NOMO-1 treated with dmso at 0.1 percent for 144 hours (cell line): ENCODE measurements around the gene ATP6V1E1.

Experiments used
- DNase-seq: peaks from one replicate; lab custom pipeline; 2025; ENCODE audit not compliant: unreplicated experiment; lab: John Stamatoyannopoulos, UW

The ATP6V1E1 gene

DNA sequence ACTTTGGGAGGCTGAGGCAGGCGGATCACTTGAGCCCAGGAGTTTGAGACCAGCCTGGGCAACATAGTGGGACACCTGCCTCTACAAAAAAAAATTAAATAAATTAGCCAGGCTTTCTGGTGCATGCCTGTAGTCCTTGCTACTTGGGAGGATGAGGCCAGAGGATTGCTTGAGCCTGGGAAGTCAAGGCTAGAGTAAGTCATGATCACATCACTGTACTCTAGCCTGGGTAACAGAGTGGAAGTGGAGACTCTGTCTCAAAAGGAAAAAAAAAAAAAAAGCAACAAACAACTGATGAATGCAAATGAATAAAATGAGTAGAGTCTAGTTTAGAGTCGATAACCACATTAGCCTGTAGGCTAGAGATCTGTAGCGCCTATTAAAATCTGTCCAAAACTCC is 6.1 kb upstream of the ATP6V1E1 start:
- no peak for DNase-seq

DNA sequence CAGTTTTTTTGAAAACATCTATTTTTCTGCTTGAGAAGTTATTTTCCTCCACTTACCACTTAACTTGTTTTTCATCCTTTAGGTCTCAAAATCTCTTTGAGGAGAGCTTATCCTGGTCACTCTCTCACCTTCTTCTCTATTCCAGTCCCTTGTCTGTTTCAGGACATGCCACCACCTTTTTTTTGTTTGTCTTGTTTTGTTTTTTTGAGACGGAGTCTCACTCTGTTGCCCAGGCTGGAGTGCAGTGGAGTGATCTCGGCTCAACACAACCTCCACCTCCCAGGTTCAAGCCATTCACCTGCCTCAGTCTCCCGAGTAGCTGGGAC is 5.4 kb upstream of the ATP6V1E1 start:
- no peak for DNase-seq

DNA sequence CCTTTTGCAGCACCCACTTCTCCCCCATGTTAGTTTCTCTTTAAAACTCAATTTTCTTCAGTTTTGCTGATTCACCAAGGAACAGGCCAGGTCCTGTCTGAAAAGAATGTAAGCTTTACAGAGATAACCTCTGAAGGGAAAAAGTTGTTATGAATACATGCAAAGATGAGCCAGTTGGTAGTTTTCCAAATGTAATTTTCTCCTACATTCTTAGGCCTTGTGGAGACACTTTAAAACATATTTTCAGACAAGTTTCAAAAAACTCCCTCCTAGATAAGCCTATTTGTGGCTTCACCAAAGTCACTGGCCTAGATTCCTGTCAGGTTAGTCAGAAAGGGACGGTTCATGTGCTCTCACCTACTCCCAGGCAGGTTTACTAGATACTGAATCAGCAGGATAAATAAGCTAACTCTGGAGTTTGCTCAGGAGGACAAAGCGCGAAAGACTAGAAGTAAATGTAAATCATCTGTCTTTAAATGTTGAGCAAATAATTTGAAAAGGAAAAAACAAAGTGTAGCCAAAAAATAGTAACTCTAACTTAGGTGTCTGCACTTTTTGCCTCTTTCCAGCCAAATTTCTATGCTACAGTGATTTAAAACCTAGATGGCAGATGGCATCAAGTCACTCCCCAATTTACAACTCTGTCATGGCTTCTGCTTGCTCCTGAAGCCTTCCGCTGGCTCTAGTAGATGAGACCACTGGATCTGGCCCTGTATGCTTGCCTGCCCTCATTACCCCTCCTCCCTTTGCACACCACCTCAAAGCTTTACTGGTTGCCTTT is 4.9 kb upstream of the ATP6V1E1 start:
- no peak for DNase-seq

DNA sequence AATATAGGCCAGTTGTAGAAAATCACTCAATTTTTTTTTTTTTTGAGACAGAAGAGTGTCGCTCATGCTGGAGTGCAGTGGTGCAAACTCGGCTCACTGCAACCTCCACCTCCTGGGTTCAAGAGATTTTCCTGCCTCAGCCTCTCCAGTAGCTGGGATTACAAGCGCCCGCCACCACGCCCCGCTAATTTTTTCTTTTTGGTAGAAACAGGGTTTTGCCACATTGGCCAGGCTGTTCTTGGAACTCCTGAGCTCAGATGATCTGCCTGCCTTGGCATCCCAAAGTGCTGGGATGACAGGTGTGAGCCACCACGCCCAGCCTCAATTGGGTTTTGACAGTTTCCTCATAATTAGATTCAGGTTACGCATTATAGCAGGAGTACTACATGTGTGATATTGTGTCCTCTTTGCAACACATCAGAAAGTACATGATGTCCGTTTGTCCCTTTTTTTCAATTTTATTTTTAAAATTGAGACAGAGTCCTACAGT is 2.6 kb upstream of the ATP6V1E1 start:
- DNase-seq: no peak

DNA sequence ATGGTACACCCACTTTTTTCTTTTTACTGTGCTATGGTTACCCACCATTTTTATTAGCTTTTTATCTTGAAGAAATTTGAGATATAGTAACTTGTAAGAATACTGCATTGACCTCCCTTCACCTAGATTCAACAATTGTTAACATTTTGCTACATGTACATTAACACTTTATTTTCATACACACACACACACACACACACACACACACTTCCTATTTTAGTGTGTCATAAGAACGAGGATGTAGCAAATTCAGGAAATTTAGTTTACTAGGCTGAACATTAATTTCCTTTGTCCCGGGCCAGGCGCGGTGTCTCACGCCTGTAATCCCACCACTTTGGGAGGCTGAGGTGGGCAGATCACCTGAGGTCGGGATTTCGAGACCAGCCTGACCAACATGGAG is 1.1 kb upstream of the ATP6V1E1 start:
- no peak for DNase-seq

DNA sequence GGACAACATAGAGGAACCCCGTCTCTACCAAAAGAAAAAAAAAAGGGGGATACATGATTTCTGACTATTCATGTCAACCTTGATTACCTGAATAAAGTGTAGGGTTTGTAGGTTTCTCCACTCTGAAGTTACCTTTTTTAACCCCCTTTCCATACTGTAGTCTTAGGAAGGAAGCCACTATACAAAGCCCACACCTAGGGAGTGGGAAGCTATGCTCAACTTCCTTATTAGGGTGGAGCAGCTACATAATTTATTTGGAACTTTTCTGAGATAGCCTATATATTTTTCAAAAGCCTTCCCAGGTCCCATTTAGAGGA is 582 bp upstream of the ATP6V1E1 start:
- no peak for DNase-seq

DNA sequence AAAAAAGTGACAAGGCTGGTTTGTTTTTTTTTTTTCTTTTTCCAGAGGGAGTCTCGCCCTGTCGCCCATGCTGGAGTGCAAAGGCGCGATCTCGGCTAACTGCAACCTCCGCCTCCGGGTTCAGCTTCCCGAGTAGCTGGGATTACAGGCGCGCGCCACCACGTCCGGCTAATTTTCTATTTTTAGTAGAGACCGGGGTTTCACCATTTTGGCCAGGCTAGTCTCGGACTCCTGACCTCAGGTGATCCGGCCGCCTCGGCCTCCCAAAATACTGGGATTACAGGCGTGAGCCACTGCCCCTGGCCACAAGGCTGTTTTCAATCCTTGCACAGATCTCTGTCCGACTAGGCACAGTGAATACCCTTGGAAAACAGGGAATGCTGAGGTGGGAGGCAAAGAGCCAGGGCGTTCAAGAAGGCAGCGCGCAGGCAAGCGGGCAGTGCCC is 566 bp downstream of the ATP6V1E1 start:
- DNase-seq: no peak

DNA sequence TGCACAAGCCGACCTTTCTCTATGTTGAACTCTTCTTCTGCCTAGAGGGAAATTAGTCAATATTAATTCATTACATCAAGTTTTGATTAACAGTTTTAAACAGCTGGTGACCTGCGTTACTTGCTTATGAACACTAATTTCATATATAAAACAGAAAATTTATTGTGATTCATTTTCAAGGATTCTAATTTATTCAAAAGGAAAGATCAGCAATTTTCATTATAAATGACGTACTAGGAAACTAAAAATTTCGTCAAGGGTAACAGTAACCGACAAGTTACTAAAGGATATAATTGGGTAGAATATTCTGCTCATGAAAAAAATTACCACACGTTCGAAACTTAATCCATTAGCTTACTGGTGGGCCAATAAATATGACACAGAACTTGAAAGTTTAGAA is 15.3 kb downstream of the ATP6V1E1 start:
- DNase-seq: no peak

DNA sequence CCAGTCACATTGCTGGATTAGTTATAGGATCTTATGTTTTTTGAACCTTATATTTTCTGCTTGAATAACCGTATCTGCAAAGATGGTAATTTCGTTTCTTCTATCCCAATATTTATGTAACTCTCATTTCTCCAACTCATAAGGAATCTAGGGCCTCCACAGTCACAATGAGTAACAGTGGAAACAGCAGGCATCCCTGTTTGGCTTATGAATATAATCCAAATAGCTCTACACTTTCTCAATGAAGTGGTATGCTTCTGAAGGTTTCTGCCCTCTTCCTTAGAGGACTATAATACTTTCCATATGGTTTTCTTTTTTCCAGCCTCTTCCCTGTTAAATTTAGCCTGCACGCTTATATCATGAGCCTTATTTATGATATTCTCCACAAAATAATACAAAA is 16.5 kb downstream of the ATP6V1E1 start:
- DNase-seq: no peak

DNA sequence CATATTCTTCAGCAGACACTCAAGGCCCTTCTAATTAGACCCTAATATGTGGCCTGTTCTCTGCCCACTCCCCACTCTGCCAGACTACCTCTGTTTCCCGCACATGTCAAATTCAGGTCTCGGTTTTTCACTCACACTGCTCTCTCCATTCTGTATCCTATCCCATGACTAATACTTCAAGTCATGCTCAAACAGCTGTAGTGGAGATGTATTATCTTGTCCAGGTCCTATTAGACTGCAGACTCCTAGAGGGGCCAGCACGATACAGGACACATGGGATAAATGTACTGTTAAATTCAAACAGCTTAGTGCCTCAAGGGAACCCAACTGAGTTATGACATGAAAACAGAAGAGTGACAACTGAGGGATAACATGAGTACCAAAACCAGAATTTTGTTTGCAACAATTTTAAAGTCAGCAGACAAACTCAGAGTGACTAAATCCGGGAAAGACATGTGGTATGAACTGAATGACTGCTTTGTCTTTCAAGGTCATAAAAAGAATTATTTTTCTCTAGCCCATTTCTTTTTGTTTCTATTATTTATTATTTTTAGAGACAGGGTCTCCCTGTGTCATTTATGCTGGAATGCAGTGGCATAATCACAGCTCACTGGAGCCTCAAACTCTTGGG is 20.5 kb downstream of the ATP6V1E1 start:
- no peak for DNase-seq

DNA sequence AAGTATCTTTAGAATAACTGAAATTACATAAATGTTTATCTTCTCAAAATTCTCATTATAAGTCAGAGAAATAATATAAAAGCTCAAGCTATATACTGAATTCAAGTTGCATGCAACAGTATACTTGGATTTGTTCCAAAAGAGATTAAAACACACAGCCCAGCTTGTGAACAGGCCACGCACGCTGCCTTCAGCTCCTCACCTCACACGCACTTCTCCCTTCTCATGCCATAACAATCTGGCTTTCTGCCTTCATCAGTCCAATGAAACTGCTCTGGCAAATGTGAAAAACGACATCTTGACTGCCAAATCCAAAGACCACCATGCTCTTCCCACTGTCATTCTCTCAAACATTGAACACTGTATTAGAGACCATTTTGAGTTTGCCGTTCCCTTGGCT is 22.1 kb downstream of the ATP6V1E1 start:
- no peak for DNase-seq

DNA sequence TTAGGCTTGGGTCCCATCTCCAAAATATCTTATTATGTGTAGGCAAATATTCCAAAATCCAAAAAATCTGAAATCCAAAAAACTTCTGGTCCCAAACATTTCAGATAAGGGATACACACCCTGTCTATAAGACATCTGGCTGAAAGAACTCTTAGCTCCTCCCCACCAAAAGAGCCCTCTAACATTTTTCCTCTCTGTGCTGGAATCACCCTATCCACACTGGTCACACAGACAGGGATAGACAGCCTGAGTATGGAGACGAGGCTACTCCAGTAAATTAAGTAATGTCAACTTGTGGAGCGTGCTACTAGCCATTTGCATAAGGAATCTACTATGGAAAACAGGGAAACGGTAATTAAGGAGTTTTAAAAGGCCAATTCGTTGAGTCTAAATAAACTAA is 24.9 kb downstream of the ATP6V1E1 start:
- no peak for DNase-seq

DNA sequence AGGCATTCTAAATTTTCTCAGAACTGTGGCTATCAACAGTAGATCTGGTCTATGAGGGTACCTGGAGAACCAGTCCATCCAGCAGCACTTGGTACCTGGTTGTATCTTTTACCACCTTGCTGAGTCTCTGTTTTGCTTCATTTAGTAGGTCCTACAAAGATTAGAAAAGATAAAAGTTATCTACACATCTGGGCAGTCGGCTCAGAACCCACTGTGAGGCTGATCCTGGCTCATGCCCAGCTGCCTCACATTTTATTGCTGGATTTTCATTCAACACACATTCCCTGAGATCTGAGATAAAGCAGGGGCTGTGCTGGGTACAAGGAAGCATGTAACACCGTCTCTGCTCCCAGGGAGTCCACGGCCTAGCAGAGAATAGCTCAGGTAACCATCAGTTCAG is 27.5 kb downstream of the ATP6V1E1 start:
- no peak for DNase-seq

DNA sequence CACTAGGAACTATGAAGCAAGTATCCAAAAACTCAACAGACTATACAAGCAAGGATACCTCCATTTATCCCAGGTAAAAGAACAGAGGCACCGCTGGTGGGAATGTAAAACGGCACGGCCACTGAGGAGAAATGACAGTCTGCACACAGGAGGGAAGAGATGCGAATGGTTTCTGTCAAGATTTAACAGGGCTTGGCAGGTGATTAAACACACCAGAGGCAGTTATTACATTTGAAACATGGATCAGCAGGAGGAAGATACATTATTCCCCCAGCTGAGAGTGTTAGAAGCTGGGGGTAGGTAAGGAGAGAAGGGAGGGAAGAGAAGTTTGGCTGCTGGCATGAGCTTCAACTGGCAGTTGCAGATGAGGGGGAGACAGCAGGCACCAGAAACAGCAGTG is 30.2 kb downstream of the ATP6V1E1 start:
- no peak for DNase-seq

DNA sequence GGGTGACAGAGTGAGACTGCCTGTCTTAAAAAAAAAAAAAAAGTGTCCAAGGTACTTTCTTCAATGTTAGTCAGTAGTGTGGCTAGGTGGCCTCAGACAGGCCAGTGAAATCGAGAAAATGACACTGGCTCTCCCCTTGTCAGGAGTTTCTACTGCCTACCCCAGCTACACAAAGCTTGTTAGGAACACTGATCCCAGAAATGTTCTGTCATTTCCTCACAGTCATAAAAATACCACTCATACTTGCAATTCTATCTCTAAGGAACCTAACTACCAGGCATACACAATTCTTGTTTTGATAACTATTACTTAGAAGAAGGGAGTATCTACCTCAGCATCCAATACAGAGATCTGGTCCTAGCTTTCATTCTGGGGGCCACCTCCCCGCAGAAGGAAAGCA is 31.3 kb downstream of the ATP6V1E1 start:
- no peak for DNase-seq

DNA sequence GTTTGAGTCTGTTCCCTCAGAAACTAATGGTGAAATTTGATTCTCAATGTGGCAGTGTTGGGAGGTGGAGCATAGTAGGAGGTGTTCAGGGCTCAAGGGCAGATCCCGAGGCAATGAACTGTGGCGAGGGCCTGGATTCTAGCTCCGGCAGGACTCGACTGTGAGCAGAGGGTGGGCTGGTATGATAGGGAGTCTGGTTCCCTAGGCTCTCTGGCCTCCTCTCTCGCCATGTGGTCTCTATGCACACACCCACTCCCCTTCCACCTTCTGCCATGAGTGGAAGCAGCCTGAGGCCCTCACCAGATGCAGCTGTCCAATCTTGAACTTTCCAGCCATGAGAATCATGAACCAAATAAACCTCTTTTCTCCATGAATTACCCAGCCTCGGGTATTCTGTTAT is 32.3 kb downstream of the ATP6V1E1 start:
- no peak for DNase-seq

DNA sequence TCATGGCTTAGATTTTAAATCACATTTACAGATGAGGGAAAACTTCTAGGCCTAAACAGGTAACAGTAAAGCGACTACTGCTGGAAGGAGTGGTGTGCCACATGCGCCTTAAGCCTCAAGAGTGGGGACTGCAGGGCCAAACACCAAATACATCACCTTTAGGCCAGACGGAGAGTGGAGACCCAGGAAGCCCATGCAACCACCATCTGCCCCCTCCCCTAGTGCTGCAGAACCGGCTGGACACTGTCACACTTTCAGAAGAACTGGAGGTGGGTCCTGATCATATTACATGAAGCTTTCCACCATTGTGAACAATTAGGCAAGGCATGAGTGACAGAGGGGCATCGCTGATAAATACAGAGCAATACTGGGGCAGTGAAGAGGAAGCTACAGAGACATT is 36.3 kb downstream of the ATP6V1E1 start:
- no peak for DNase-seq

DNA sequence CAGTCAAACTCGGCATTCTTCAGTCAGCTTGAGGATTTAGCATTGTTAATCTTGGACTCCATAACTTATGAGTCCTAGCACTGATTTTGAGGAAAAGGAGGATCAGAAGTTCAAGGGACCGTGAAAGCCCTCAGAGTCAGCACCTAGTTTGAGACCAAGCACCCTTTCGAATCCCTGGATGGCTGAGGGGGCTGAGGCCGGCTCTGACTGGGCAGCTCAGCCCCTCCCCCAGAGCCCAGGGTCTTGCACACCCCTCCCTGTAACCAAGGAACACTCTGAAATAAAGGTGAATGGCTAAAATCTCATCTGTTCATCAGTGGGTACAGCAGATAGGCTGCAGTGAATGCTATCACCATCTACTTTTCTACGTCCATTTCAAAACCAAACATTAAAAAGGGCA is 38.0 kb downstream of the ATP6V1E1 start:
- DNase-seq: no peak

DNA sequence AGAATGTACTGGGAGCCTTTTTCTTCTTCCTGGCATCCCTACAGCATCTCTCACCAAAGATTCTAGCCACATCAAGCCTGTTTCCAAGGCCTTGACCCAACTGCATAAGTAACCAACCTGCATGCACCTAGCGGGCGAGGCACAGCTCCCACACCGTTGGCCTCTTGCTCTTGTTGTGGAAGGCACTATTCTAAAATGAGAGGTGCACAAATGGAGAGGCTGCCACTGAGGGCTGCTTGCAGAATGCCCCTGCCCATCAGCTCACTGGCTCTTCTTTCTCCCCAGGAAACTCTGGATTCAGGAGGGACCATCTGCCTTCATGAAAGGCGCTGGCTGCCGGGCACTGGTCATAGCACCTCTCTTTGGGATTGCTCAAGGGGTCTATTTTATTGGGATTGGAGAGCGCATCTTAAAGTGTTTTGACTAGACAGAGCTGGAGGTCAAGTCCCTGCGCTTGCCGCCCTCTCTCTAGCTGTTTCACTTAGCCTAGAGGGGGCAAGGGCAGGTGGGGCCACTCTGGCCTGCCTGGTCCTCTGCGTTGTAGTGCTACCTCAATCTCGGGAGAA is 38.7 kb downstream of the ATP6V1E1 start:
- DNase-seq: no peak

DNA sequence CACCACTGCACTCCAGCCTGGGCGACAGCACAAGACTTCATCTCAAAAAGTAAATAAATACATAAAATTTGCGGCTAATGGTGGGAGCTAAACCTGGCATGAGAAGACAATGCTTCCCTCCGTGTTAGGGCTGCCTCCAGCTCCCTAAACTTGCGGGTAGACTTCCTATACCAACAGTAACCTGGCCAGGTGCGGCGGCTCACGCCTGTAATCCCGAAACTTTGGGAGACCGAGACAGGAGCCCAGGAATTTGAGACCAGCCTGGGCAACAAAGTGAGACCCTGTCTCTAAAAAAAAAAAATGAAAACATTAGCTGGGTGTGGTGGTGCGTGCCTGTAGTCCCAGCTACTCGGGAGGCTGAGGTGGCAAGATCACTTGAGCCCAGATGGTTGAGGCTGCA is 39.9 kb downstream of the ATP6V1E1 start:
- no peak for DNase-seq

DNA sequence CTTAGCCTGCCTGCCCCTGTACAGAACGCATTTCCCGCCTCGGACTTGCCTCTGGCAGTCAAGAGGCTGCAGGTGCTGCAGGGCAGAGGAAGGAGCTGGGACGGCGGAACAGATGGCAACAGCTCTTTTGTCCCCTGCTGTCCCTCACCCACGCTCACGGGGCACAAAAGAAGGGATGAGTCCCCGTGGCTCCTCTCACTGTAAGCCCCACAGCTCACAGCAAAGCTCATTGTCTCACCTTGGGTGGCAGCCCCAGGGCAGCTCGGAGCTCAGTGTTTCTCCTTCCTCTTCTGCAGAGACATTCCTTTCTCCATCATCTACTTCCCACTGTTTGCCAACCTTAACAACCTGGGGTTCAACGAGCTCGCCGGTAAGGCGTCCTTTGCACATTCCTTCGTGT is 40.9 kb downstream of the ATP6V1E1 start:
- no peak for DNase-seq

DNA sequence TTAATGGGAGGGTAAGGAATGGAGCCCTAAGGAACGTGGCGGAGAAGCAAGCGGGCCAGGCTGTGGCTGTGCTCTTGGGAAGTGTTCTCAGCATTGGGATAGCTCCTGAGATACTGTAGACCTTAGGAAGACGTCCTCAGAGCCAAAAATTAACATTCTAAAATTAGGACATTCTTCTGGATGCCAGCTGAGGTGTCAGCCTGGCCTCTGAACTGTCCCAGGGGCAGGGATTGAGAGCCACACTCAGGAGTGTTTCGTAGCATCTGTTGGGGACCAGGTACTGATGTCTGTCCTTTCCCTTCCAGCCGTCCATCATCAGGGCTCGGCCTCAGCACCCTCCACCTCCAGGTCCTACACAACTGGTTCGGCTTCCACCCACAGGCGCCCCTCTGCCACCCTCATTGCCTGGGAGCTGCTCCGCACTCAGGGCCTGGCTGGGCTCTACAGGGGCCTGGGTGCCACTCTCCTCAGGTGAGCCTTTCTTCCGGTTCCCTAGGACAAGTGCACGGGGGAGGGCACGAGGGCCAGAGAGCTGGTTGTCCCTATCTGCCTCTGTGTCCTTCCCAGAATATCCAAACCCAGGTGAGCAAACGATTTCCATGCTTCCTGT is 41.6 kb downstream of the ATP6V1E1 start:
- no peak for DNase-seq
